Kidney tubule cell (primary cell): ENCODE data around the gene LCK.

Experiments
- DNase-seq: peaks from one replicate; pipeline ENCODE4 v3.0.0-alpha.2; 2018; ENCODE audit warnings: low spot score

Gene LCK

DNA sequence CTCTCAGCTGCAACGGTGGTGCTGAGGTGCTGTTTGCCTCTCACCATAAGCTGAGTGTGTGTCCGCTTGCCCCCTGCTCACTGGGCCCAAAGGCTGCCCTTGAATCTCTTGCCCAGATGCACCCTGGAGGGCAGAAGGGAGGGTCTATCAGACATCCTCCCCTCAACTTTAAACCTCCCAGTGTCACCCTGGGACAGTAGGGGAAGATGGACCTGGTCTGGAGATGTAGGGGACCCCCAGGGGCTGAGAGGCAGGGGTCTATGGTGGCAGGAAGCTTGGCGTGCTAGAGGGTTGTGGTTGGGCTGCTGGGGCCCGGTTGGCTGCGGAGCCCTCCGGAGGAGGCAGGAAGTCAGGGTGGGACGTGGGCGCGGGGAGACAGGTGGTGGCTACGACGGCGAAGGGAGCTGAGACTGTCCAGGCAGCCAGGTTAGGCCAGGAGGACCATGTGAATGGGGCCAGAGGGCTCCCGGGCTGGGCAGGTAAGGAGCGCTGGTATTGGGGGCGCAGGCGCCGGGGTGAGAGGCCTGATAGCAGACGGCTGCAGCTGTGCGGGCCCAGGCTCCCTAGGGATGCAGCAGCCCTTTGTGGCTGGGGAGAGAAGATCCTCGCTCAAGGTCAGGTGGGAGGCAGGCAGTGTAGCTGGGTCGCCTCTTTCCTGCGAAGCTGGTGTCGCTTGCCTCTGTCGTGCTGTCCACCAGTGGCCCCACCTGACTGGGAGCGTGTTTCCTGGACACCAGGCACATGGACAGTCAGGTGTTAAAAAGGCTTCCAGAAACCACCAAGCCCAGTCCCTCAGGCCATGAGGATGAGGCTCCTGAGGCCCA, at the start of gene LCK:
Gene LCK (plus strand): TSS at position 373 of the 824 bp plus-strand sequence. CDS start 23,065 bp downstream, outside the sequence.
- no peak for DNase-seq

DNA sequence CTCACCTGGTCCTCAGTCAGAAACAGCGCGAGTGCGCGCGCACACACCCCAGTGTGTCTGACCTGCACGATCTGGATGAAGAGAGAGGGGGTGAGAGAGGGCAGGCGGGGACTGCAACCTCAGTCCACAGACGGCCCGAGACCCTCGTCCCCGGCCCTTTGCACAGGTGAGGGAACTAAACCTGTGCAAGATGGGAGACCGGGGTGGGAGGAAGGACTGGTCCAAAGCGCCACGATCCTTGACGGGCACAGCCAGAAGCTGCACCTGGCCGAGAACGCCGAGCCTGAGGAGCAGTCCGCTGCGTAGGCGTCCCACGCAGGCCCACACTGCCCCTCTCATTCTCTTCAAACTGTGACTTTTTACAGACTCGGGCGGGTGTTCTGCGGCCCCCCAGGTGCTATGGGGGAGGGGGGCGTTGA, 46.1 kb upstream of the LCK start:
- DNase-seq = no peak

DNA sequence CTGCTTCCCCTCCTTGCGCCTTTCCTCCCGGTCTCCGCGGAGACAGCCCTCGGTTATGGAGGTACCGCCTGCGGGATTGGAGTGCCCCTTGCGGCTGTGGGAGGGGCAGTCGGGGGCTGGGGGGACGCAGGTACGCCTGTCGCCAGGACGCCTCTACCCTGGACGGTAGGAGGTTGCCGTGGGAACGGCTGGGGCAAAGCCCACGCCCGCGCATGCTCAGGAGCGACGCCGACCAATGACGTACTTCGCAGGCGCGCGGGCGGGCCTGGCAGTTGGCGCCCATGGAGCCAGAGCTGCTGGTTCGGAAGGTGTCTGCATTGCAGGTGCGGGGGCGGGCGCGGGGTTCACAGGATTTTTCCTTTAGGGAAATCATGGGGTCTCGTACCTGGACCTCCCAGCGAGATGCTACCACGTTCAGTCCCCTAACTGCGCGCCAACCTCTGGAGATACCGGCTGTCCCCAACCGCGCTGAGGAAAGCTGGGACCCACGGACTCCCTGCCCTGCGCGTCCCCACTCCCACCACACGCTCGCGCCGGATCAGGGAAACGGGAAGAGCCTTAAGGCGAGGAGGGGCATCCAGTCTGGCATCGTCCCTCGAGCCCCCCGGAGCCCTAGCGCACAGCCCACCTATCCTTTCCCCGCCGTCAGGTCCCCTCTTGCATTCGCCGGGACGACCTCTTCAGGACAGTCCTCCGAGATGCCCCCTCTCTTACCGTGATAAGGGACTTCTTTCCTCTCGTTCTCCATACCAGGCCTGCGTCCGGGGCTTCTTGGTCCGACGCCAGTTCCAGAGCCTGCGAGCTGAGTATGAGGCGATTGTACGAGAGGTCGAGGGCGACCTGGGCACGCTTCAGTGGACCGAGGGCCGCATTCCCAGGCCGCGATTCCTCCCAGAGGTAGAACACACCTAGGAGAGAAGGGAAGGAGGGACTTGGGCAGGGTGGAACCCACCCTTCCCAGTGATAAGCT, 45.4 kb upstream of the LCK start, which contains the start of gene IQCC:
Gene IQCC (plus strand): TSS at position 271 of the 970 bp plus-strand sequence. CDS start 11 bp downstream, at position 282.
- peak; percentile 89 for DNase-seq

DNA sequence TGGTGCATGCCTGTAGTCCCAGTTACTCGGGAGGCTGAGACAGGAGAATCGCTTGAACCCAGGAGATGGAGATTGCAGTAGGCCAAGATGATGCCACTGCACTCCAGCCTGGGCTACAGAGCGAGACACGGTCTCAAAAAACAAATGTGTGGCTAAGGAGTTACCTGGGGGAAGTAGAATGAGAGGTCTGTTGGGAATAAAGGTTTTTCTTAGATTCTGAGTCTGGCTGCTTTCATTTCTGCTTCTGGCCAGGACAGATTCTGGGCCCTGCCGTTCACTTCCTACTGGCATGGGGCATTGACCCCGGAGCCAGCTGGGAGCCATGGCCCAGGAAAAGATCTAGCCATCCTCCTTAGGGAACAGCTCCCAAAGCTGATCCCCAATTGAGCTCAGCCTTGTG, 42.6 kb upstream of the LCK start:
- DNase-seq = no peak

DNA sequence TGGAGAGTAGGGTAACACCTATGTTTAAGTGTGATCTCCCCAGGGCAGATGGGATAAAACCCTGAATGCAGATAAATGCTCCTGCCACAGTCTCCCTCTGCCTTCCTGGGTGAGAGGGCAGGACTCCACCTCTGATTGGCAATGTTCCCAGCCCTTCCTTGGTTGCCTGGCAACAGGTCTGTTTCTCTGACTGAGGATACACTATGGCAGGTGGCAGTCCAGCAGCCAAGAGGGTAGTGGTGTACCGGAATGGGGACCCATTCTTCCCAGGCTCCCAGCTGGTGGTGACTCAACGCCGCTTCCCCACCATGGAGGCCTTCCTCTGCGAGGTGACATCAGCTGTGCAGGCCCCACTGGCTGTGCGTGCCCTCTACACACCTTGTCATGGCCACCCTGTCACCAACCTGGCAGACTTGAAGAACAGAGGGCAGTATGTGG, 42.2 kb upstream of the LCK start, which contains the start of gene DCDC2B:
Gene DCDC2B (plus strand): TSS at position 199 of the 438 bp plus-strand sequence. CDS start 5 bp downstream, at position 204.
- DNase-seq = peak; percentile 94

DNA sequence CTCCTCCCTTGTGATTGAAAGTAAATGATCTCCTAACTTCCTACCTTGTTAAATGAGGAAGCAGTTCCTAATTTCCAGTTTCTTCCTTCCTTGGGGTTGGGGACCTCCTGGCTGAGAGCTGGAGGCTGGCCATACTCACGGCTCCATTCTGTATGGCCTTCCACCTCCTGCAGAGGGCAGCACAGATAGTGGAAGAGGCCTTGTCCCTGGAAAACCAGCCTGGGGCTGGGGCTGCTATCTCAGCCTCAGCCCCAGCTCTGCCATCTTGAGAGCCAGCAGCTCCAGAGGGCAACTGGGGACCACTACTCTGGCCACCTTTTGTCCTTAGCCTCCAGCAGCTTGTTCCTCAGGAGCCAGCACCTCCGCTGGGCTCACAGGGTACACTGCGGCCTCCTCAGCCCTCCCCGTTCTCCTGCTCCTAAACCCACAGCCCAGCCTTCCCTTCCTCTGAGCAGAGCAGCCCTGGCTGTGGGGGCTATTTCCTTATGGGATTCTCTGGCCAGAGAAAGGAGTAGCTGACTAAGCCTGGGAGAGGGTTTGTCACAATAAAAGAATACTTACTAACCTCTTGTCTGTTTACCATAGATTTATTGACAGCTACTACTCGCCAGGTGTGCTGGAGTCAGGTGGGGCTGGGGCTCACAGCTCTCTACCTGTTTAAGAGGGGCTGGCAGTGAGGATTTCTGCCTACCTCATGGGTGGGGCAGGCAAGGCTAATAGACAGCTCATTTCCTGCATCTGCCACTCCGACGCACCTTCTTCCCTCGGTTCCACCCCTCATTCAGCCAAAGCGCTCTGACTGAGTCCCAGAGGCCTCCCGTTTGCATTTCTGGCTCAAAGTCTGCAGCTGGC, 35.2 kb upstream of the LCK start:
- DNase-seq = peak; percentile 71

DNA sequence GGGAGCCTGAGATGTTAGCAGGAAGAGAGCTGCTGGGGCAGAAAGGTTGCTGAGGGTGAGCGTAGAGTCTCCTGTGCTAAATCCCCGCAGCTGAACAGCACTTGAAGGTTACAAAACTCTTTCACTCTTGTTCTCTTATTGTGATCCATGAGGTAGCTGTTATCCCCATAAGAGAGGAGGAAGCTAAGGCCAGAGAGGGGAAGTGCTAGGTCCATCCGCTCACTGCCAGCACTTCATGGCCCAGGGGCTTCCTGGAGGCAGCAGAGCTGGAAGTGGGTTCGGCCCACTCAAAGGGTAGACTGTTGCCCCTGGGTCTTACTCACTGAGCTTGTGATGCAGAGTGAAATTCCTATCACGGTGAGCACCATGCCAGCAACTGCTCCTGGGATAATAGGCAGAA, 34.5 kb upstream of the LCK start:
- no peak for DNase-seq

DNA sequence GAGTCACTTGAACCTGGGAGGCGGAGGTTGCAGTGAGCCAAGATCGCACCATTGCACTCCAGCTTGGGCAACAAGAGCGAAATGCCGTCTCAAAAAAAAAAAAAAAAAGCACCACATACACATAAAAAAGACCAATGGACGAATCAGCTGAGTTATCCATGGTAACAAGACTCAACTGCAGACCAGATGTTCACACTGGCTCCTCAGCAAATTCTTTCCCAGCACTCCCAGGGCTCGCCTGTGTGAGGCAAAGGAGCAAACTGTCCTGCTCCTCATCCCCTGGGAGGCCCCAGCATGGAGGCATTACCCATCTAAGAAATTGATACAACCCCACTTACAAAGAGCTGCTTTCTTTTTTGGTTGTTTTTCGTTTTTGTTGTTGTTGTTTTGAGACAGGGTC, 32.0 kb upstream of the LCK start:
- no peak for DNase-seq

DNA sequence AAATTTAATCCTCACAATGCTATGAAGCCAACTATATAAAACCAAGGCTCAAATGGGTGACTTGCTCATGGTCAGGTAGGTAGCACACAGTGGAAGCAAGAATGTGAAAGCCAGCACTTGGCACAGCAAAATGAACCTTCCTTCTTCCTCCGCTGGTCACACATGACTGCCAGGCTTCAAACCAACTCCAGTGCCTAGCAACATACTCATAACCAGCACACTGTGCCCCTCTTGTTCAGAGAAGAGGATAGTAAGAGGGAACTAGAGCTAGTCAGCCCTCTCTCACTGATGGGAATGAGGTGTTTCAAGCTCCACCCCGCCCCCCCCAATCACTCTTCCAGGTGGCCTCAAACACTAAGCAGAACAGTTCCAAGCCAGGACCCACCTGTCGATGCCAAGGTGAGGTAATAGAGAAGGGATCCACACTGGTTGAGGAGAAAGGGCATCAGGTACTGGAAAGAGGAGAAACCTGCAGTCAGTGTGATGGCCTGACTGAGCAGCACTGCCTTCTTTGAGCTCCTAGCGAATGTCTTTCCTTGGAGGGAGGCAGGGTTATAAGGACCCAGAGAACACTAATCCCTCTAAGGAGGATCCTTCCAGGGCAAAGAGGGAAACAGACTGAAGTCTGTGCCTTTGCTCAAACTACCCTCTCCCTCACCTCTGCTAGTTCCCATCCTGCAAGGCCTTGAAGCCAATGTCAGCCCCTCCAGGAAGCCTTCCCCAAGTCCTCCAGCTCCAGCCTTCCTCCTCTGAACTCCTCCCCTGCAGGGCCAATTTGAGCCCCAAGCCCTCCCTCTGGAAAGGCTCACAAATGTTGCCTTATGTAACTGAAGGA, 30.1 kb upstream of the LCK start:
- DNase-seq = peak; percentile 94

DNA sequence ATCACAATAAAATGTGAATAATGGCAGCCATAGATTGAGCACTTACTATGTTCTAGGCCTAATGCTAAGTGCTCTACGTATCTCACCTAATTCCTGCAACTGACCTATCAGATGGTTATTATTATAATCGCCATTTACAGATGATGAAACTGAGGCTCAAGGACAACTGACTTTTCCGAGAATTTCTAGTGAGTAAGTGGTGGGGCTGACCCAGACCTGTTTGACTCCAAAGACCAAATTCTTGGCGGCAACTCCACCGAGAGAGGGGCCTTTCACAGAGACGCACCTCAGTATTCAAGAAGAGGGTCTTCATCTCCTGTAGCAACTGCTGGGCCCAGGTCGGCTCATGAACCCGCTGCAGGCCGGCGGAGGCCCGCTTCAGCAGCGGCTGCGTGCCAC, 29.5 kb upstream of the LCK start:
- no peak for DNase-seq

DNA sequence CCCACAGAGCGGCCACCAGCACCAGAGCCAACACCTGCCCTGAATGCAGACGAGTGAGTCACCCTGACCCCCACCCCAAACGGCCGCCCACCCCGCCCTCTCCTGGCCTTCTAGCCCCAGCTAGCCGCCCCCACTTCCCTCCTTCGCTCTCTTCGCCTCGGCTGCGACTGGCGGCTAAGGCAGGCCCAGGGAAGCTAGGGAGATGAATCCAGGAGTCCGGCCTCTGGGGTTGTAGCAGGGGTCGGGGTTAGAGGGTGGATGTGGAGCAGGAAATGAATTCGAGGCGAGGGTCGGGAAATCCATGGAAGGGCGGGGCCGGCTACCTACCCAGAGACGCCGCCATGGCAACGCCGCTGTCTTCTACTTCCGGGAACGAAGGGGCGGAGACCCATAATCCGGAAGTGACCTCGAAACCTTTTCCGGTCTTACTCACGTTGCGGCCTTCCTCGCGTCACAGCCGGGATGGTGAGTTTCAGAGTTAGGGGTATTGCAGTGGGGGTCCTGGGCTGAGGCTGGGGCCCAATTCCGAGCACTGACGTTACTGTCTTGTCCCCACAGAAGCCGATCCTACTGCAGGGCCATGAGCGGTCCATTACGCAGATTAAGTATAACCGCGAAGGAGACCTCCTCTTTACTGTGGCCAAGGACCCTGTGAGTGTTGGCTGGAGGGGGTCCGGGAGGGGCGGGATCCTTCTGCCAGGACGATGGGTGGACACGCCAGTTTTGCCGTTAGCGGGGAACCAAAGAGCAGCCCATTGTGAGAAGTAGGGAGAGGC, 28.9 kb upstream of the LCK start, which contains the start of the genes EIF3I and TMEM234:
Gene EIF3I (plus strand): TSS at position 428 of the 776 bp plus-strand sequence. CDS start 35 bp downstream, at position 463.
Gene TMEM234 (minus strand): TSS at position 374 of the 776 bp plus-strand sequence. CDS start 31 bp downstream, at position 343.
- DNase-seq = peak; percentile 94

DNA sequence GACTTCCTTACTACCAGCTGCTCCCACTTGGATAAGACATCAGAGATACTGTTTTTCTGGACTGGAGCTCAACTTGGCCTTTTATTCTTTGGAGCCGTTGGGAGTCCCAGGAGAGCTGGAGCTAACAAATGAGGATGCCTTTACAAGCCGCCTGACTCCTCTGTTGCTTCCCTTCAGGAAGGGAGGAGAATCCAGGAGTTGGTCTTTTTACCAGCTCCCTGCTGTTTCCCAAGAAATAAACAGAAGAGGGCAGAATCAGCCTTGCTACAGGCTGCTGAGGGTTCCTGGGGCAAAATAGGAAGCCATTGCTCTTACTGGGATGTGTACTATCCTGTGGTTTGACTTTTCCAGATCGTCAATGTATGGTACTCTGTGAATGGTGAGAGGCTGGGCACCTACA, 27.4 kb upstream of the LCK start:
- DNase-seq = no peak

DNA sequence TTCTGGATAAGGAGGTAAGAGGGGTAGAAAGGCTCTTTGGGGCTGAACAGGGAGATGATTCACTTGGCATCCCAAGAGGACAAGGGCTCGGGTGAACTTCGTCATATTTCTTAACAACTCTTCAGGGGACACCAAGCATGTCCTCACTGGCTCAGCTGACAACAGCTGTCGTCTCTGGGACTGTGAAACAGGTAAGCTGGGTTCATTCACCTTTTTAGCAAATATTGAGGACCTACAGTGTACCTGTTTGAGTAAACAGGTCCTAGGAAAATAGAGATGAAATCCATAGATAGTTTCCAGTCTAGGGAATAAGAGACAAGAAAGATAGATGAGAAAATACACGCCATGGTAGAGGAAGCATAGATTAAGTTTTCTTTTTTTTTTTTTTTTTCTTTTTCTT, 26.8 kb upstream of the LCK start:
- DNase-seq = no peak

DNA sequence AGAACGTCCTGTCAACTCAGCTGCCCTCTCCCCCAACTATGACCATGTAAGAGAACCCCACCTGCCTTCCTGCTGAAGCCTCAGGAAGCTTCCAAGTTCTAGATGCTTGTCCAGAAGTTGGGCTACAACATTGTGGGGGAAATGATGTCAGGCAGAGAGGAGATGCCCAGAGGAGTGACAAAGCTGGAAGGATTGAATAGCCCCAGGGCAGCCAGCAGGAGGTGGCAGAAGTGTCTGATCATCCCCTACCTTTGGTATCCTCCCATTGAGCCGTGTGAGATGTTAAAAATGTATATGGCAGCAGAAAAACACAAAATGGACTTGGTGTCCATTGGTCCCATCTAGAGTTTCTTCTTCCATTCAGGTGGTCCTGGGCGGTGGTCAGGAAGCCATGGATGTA, 22.3 kb upstream of the LCK start:
- DNase-seq = no peak

DNA sequence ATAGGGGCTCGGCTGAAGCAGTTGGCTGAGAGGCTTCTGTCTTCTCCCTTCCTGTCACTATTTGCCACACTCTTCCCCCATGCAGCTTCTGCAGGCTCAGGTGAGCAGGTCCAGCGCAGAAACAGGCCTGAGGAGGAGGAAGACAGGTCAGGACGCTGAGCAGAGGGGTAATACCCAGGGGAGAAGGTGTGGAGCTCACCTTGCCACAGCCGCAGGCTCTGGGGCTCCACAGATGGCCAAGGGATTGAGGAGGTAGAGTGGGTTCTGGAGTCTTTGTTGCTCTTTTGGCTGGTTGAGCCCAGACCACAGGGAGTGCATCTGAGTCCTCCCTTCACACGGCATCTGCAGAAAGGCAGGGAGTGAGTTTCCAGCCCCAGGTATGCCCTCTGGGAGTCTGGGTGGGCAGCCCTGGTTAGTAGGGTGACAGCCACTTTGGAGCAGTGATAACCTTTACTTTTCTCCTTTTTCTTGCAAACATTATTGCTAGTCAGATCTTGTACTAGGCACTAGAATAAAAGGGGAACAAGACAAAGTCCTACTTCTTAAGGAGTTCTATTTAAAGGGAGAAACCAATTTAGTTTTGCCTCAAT, 19.1 kb upstream of the LCK start:
- no peak for DNase-seq

DNA sequence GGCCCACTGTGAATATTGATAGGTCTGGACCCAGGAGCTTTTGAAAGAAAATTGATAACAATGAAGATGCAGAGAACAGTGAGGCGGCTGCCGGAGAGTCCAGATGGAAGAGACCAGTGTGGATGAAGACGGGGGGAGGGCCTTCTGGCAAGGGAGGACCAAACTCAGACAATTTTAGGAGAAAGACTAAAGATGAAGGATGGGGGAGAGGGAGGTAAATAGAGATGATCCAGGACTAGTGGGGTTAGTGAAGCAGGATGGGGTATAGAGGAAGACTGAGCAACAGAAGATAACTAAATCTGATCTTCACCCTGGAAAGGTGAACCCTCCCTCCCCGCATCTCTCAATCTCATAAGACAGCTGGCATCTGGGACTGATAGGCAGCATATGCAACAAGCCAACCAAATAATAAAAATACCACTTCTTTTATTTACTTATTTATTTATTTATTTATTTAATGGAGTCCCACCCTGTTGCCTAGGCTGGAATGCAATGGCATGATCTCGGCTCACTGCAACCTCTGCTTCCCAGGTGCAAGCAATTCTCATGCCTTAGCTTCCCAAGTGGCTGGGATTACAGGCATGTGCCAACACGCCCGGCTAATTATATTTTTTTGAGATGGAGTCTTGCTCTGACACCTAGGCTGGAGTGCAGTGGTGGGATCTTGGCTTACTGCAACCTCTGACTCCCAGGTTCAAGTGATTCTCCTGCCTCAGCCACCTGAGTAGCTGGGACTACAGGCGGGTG, 18.3 kb upstream of the LCK start:
- no peak for DNase-seq

DNA sequence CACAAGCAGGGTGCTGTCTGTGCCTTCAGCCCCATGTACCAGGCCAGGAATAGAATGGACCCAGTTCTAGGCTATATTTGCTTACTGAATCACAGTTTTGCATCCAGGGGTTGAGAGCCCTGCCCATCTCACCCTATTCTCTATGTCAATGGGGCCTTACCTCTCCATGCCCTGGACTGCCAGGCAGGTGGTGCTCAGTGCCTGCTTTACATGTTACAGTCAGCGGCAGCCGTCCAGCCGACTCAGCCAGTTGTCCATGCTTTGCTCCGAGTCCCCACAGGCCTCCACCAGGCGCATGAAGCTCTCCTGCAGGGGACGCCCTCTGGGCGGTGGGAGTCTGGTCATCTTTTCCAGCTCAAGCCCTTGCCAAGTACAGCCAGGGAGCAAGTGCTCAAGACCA, 16.3 kb upstream of the LCK start:
- DNase-seq = no peak

DNA sequence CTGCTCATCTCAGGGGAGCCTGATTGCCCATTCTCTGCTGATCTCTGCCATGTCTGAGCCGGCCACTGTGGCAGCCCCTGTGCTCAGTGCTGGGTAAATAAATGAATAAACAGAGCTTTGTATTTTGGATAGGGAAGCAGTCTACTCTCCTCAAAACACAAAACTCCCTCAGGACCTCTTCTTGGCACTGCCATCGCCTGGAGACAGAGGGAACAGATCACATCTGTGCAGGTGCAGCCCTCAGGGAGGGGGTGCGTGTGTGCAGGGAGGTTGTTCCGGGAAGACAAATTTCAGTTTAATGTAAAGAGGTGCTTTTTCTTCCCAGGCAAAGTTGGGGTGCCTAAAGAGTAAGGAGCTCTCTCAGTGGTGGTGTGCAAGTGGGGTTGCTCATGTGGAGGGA, 11.7 kb upstream of the LCK start:
- DNase-seq = no peak

DNA sequence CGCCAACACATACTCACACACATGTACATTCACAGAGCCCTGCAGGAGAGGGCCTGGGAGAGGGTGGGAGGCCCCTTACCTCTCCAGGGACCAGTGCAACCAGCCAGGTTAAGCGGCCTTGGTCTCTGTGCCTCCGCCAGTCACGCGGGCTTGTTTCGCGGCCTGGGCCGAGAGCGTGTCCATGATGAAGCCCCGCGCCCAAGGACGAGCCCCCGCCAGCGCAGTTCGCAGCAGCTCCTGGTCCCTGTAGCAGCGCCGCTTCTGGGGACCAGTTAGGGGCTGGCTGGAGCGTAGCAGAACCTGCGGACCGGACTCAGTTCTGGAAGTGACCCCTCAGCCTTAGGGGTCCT, 11.3 kb upstream of the LCK start:
- no peak for DNase-seq
